HCT116 (cell line): ENCODE data around the gene KLHDC3.

Source experiments
- CTCF ChIP-seq, 3 experiments: fragments of 200-600 bp in 1 of 3; sonication (generic) in 1 of 3; IDR thresholded peaks in 2 of 3; conservative IDR thresholded peaks in 1 of 3; 2 replicates each; pipeline ENCODE4 v1.5.1; 2012 to 2017; ENCODE audit warnings: low read depth in 2 of 3, low read length in 2 of 3, antibody characterized with exemption in 1 of 3, borderline replicate concordance in 1 of 3, control low read depth in 1 of 3, mild to moderate bottlenecking in 1 of 3, mixed read lengths in 1 of 3, mixed run types in 1 of 3, moderate library complexity in 1 of 3; ENCODE audit not compliant: insufficient read depth in 1 of 3
- EGR1 ChIP-seq: IDR thresholded peaks from 2 replicates; pipeline ENCODE4 v1.6.1; 2012; ENCODE audit warnings: low read depth
- EZH2 ChIP-seq: fragments of 200-600 bp; sonication (generic); IDR thresholded peaks from 2 replicates; pipeline ENCODE4 v1.6.1; 2017; ENCODE audit warnings: antibody characterized with exemption, mixed run types
- EZH2phosphoT487 ChIP-seq: fragments of 200-600 bp; IDR thresholded peaks from 2 replicates; pipeline ENCODE4 v1.6.1; 2018; ENCODE audit warnings: antibody characterized with exemption, borderline replicate concordance
- POLR2A ChIP-seq: IDR thresholded peaks from 2 replicates; pipeline ENCODE4 v1.7.0; 2011; ENCODE audit warnings: borderline replicate concordance; ENCODE audit not compliant: insufficient read depth, insufficient read length; ENCODE audit errors: extremely low read depth
- POLR2AphosphoS5 ChIP-seq: IDR thresholded peaks from 2 replicates; pipeline ENCODE4 v1.6.1; 2011; ENCODE audit warnings: mild to moderate bottlenecking, low read depth, low read length, moderate library complexity
- RAD21 ChIP-seq: IDR thresholded peaks from 2 replicates; pipeline ENCODE4 v1.6.1; 2012; ENCODE audit warnings: low read depth, mild to moderate bottlenecking
- SP1 ChIP-seq: IDR thresholded peaks from 2 replicates; pipeline ENCODE4 v1.6.1; 2012; ENCODE audit warnings: low read depth
- ZFX ChIP-seq: fragments of 450-650 bp; IDR thresholded peaks from 2 replicates; pipeline ENCODE4 v1.6.1; 2017
- ZNF274 ChIP-seq: fragments of 200-500 bp; sonication (Bioruptor generic); IDR thresholded peaks from 2 replicates; pipeline ENCODE4 v1.6.1; 2014; ENCODE audit warnings: mild to moderate bottlenecking, low read depth, low read length, inconsistent platforms
- TF ChIP-seq, protein P1 (sequence below): IDR thresholded peaks from 2 replicates; pipeline ENCODE4 v1.6.1; 2012
- TF ChIP-seq, protein P2 (sequence below): IDR thresholded peaks from 2 replicates; pipeline ENCODE4 v1.6.1; 2011; ENCODE audit warnings: mild to moderate bottlenecking, low read length, moderate library complexity; ENCODE audit not compliant: insufficient replicate concordance; ENCODE audit errors: extremely low read depth

GRCh38 chr6:42978839-42979522 is 35.1 kb upstream of the KLHDC3 start, which contains the start of gene PEX6:
- TF ChIP-seq CTCF (IDR thresholded peaks at IDR 0.05 in 2 of 3, conservative IDR thresholded peaks at IDR 0.05 in 1 of 3; ENCODE audit: borderline replicate concordance in 1 of 3, insufficient read depth in 1 of 3, low read depth in 2 of 3, low read length in 2 of 3) (no peak), POLR2A (peak; percentile 92), SP1 (peak; percentile 25; the same call in 1 of the 2 replicates), ZNF274 (no peak), RAD21 (no peak), EGR1 (no peak), POLR2AphosphoS5 (peak; percentile 93), EZH2phosphoT487 (no peak), EZH2 (no peak), ZFX (peak; percentile 94)
- TF ChIP-seq, protein P1, sequence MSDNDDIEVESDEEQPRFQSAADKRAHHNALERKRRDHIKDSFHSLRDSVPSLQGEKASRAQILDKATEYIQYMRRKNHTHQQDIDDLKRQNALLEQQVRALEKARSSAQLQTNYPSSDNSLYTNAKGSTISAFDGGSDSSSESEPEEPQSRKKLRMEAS, result peak; percentile 82
- TF ChIP-seq, protein P2, sequence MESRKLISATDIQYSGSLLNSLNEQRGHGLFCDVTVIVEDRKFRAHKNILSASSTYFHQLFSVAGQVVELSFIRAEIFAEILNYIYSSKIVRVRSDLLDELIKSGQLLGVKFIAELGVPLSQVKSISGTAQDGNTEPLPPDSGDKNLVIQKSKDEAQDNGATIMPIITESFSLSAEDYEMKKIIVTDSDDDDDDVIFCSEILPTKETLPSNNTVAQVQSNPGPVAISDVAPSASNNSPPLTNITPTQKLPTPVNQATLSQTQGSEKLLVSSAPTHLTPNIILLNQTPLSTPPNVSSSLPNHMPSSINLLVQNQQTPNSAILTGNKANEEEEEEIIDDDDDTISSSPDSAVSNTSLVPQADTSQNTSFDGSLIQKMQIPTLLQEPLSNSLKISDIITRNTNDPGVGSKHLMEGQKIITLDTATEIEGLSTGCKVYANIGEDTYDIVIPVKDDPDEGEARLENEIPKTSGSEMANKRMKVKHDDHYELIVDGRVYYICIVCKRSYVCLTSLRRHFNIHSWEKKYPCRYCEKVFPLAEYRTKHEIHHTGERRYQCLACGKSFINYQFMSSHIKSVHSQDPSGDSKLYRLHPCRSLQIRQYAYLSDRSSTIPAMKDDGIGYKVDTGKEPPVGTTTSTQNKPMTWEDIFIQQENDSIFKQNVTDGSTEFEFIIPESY, result peak; percentile 54
